ENCODE measurements around the gene HNMT.
"Not testable (repeated sequence)": the region's sequence is repeated elsewhere in the genome, so short reads cannot be mapped to it uniquely, and the experiment has no call there.

HNMT gene

DNA sequence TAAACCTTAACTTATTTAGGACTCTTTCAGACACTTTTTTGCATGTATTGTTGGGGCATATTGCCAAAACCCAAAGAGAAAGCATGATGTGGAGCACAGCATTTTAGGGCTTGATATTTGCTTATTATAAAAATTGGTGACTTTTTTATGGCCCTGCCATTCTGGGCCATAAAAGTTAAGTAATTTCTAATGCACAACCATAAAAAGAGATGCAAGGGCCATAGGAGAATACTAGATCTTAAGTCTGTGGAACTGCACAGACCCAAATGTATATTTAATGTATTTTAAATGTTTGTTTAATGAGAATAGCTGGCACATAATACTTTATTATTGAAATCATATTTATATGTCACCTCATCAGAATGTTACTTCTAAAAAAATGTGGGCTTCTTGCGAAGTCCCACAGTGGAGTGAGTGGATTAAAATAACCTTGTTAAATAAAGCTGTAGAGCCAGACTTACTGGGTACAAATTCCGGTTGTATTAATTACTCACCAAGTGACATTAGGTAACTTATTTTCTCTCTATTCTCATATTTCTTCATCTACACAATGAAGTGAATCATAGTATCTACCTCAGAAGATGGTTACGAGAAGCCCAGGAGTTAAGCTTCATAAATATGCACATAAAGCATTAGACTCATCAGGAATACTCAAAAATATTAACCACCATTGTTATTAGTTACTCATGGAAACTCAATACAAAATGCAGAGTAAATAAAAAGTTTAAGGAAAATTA is 52.2 kb downstream of the HNMT start:
- DNase-seq: no peak

DNA sequence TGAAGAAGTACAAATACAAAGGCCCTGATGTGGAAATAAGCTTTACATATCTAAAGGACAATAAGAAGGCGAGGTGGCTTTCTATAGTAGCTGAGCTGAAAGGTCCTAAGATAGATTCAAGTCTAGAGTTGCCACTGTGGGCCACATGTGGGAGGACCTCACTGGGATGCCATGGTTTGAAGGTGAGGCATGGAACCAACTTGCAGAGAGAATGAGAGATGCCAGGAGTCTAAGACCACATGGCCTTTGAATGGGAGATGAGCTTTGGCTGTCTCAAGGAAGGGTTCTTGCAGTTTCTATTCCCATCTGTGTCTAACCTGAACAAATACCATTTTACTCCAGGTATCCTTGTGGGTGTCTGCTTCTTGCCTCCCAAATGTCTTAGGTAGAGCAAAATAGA is 53.6 kb downstream of the HNMT start:
- no peak for DNase-seq

DNA sequence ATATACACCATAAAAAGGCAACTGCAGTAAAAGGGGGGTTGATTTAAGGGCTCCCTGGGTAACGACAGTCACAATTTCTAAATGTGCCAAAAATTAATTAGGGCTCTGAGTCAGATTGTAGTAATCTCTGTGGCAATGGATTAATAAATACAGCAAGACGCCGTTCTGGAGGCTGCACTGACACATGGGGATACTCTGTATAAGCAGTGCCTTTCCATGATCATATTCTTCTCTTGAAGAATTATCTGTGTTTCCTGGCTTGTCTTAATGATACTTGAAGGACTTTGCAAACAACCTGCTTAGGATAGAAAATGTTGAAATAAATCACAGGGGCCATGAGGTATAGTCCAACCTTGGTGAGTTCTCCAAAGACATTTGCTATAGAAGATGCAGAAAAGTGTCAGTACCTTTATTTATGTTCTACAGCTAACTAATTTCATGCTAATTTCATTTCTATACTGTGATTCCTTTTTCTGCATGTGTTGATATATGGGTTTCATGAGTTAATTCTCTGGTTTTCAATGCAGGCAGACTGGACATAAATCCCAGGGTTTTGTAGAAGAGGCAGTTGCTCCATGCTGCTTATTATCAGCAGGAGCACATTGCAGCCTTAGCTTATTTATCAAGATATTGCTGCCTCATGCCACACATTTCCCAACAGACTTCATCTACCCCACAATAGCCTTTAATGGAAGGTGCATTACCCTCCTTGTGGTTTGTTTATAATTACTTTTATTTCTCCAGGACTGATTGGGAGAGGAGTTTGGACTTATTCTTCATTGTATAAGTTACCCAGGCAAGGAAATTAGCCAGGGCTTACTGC is 54.8 kb downstream of the HNMT start:
- no peak for DNase-seq

DNA sequence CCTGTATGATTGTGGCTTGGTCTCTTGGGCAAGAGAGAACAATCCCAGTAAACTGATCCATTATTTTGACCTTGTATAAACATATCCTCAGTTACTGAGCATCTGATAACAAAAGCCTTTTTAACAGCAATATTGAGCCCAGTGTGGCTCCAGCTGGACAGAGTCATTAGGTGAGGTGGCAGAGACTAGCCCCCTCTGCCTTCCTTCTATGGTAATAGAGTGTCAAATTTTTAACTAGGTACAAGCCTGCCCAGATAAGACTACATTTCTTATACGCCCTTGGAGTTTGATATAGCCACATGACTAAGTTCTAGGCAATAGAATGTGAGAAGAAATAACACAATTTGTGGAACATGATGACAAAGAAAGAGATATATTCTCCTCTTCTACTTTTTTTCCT is 56.2 kb downstream of the HNMT start:
- DNase-seq: no peak

DNA sequence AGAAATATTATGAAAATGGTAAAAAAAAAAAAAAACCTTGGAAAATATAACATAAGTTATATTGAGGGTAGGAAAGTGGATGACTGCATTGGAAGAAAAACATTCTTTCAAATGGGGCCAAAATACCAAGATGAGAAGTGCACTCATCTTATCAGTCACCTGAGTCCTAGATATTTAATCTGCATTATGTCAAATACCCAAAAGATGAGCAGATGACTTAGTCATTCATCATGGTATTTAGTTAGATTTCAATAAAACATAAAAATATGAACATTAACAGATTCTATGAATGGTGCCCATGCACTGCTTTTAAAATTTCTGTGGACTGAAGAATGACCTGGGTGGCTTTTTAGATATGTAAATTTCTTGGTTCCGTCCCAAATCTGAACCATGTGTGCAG is 56.9 kb downstream of the HNMT start:
- no peak for DNase-seq

DNA sequence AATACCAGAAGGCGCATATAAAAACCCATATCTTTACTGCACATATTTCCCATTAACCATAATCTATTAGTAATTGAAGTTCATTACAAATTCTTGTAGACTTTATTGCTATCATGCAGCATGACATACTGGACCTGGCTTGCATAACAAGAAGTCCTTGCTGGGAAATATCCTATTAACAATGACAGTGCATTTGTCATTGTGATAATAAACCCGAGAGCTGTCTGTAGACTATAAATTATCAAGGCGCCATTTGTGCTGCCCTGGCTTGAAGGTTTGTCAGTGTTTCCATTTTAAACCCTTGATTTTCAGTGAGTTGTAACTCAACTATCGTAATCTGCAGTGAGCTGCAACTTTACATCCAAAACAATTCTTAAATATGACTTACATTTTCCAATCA is 59.0 kb downstream of the HNMT start:
- no peak for DNase-seq

DNA sequence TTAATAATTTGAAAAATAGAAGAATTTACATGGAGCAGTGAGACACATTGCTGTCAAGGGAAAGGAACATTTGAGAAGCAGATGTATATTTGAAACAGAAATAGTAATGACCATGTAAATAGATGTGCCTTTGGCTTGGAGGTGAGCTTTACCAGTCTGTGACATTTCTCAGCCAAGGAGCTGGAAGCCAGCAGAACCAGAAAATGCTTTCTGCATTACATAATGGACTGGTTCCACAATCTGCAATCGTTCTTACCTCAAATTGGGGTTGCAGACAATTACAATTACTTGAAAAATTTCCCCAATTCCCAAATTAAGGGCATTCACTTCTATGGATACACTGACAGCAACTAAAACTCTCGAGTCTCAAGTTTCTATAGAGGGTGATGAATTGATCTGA is 59.7 kb downstream of the HNMT start:
- no peak for DNase-seq

DNA sequence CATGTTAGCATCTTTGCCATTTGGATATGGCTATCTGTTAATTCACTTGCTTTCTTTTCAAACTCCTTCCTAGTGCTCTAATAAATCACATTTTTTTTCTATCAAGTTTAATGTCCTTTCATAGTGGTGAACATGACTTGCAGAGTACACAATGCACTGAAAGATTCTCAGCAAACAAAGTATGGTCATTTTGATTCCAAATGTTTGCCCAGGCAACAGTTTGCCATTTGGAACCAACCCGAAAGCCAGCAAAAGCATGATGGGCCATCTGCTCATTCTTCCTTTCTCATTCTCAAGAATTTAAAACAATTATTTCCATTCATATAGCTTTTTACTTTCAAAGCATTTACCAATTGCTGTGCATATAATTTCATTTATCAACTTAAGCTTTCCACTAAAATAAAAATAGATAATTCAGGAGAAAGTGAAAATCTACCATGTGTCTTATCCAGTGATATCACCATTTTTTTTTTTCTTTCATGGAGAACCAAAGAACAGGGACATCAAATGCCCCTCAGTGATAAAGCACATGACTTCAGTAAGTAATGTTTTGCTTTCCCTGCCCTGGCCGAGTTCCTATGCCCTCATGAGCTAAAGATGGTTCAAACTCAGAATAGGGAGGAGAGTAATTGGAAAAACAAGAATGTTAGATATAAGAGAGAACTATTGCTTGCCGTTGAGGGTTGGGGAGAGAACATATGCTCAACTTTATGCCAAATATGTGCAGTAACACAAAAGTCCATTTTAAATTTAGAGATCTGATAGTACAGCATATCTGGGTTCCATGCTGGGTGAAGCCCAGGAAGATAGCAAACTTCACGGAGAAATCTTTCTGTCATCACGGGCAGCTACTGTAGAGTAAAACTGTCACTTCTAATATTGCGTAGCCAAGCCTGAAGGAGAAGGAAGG is 62.1 kb downstream of the HNMT start:
- DNase-seq: no peak

DNA sequence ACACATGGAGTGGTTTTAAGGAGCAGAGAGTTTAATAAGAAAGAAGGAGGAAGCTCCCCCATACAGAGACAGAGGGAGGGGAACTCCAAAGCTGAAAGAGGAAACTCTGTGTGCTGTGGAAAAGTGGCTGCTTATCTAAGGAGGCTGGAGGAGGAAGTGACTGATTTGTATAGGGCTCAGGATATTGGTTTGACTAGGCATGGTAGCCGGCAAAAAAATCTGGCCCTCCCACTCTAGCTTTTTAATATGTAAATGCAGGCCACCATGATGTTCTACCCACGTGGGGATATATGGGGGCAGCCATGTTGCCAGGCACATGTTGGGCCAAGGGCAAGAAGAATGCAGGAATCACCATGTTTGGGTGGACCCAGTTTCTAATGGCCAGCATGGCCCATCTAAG is 64.3 kb downstream of the HNMT start:
- no peak for DNase-seq

DNA sequence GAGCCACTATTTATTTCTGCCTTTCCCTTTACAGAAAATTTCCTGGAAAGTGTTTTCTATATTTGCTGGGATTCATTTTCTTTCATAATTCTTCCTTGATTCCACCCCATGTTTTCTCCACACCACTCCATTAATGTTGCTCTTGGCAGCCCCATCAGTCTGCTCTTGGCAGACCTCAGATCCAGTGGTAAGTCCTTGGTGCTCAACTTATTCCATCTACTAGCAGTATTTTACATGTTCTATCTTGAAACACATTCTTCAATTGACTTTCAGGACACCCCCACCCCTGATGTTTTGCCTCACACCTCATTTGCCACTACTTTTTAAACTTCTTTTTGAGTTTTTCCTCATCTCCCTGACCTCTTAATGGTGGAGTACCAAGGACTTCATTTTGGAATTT is 65.0 kb downstream of the HNMT start:
- no peak for DNase-seq

DNA sequence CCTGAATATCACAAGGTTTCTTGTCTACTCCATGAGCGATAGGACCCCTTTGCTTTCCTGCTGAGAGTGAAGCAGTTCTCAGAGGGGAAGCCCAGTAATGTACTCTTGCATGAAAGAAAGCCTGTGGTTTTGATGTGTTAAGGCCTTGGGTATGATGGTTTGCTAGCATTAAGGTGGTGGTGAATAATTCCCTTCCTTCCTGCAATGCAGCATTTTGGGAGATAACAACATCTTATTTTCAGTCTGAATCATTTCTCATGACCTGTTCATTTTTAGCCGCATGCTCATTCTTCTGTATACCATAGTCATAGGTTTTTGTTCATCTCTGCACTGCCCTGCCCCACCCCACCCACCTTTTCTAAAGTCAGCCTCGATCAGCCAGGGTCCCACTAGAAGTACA is 66.2 kb downstream of the HNMT start:
- DNase-seq: no peak

DNA sequence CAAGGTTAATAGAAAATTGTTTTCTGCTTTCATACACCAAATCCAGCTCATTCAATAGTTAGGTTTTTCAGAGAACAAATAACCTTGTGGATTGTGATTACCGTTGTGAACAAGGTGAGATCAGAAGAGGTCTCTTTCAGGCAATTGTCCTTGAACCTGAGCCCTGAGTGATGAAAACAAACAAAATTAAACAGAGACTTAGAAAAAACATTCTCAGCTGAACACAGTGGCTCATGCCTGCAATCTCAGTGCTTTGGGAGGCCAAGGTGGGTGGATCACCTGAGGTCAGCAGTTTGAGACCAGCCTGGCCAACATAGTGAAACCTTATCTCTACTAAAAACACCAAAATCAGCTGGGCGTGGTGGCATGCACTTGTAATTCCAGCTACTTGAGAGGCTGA is 68.1 kb downstream of the HNMT start:
- DNase-seq: no peak

DNA sequence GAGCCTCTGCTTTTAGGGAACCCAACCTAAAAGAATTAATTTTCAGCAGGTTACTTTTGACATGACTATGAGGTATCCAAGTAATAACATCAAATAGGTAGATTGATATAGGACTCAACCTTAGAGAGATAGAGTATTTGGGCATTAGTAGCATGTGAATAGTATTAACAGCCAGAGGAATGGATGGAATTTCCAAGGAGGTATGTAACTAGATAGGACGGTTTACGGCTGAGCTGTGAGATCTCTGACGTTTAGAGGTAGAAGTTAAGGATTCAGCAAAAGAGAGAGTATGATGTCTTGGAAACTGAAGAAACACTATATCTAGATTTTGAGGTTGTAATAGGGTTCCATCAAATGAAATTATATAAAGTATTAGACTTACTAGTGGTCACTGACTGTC is 70.3 kb downstream of the HNMT start:
- DNase-seq: no peak

DNA sequence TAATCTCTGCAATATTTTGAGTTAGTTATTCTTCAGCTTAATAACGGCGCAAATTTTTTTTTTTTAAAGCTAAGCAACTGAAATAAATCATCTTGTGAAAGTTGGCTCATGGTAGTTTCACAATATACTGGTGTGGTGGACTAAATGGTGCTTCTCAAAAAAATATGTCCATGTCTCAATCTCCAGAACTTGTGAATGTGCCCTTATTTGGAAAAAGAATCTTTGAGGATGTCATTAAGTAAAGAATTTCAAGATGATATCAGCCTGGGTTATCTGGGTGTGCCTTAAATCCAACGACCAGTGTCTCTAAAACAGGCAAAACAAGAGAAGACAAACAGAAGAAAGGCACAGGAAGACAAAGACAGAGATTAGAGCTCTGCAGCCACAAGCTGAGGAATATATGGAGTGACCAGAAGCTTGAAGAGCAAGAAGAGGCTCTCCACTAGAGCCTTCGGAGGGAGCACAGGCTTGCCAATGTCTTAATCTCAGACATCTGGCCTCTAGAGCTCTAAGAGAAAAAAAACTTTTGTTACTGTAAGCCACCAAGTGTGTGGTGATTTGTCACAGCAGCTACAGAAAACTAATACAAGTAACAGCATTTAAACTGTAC is 71.4 kb downstream of the HNMT start:
- no peak for DNase-seq

DNA sequence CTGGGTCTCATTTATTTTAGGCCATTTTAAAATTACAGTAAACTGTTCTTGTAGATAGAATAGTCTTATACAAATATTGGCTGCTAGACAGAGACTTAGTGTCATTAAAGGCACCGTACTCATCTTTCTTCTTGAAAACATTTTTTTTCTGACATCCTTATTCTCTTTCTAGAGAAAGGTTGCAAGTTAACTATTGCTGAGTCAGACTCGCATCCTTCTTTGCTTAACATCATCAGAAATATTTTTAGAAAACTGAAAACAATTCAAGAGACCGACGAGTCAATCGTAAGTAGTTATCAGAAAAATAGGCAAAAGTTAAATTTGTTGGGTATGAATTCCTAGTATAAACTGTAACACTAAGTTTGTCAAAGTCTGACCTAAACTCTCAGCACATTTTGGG is 72.2 kb downstream of the HNMT start:
- no peak for DNase-seq

DNA sequence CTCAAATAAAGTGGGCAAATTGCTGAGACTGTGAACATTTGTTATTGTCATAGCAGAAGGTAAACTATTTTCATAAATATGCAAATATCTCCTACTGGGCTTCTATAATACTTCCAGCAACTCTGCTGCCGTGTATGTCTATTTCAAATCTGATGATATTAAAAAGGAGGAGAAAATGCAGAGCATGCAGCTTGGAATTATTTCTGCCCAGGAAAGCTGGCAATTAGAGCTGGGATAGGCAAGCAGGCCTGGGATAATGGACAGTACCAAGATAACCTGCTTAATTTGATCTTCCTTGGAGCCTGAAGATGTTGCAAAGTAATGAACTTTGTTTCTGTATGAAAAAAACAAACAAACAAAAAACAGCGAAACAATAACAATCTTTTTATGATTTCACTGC is 72.8 kb downstream of the HNMT start:
- no peak for DNase-seq

DNA sequence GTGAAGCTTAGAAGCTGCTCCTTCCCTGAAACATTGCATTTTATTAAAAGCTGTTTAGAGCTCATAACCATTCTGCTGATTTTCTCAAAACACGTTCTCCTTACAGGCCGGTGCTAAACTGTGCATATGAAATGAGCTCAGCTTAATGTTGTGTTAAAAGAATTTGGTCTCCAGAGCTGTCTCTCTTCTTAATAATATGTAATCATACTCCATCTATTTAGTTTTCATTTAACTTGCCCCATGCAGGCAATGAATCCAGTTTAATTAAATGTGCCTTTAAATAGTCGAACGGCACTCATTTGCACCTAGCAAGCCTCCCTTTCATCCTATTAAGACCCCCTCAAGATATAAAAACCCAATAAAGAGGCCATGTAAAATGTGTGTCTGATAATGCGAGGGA is 76.3 kb downstream of the HNMT start:
- no peak for DNase-seq

DNA sequence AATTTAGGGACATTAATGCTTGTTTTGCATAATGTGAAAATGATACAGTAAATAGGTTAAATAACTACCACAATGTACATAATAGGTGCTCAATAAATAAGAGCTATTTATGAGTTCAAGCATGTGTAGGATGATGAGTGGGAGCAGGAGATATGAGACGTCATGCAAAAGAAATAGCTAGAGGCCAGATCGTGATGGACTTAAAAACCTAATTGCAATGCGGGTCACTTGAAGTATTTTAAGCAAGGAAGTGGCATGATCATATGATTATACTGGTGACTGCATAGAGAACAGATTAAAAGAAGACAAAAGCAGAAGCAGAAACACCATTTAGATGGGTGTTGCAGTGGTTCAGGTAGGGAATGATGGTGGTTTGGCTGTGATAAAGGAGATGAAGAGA is 78.0 kb downstream of the HNMT start:
- DNase-seq: no peak

DNA sequence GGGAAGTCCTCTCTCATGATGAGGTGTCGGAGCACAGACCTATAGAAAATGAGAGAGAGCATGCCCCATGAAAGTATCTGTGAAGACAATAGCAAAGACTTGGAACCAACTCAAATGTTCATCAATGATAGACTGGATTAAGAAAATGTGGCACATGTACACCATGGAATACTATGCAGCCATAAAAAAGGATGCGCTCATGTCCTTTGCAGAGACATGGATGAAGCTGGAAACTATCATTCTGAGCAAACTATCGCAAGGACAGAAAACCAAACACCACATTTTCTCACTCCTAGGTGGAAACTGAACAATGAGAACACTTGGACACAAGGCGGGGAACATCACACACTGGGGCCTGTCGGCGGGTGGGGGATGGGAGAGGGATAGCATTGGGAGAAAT is 79.3 kb downstream of the HNMT start:
- DNase-seq: not testable (repeated sequence)

DNA sequence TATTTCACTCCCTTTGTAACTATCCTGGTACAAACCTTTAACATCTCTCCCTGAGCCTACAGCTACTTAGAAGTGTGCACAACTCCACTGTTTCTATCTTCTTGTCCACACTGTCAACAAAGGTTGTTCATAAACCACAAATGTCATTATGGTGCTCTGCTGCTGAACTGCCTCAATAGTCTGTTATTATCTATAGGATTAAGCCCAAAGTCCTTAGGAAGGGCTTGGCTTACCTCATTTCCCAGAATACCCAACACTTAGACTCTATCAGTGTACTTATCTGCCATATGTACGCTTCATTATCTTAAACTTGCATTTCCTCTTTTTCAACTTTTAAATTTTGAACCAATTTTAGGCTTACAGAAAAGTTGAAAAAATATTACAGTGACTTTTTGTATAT is 94.2 kb downstream of the HNMT start:
- no peak for DNase-seq

DNA sequence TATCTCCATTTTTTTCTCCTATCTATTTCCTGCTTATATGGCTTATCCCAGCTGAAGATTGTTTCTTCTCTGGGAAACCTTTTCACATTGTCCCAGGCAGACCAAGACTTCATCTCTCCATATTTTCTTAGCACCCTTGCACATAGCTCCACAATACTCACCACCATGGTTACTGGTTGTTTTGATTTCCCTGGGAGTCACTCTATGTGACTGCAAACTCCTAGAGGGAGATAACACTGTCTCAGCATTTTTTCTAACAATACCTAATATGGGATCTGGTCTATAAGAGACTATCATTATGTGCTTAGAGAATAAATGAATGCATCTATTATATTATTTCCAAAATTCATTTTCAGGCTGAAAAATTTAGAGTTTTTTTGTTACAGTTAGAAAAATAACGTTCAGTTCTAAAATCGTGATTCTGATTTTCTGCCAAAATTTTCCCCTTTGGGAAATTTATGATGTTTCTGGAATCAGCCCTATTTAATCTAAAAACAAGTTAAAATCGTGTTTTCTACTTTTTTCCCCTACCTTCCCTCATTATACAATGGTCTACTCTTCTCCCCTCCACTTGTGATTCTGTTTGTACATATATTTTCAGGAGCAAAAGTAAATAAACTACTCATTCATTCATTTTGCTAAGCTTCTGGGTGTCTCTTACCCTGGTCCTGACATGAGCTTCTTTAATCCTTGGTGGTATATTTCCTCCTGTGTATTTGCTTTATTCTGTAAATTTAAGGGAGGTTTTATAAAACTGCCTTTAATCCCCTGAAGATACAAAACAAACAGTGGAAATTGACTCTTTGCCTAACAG is 95.4 kb downstream of the HNMT start:
- DNase-seq: no peak

DNA sequence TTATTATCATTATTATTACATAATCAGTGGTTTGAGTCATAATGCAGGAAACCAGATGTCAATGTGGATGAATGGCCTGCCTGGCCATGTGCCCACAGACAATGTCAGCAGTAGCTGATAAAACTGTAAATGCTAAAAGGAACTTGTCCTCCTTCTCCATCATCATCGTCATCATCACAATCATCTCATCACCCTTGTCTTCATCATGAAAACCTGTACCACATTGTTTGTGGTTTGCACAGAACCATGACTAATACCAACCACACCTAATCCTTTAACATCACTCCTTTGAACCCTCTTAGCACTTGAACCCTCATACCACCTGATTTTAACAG is 96.0 kb downstream of the HNMT start:
- DNase-seq: no peak

All from activated CD4-positive, alpha-beta T cell treated with anti-CD3 and anti-CD28 coated beads, Interleukin-2, amount 50 U/mL, for 1 hour (primary cell).